Nephron (organoid): ENCODE data around the gene DMBT1.

Experiments
- H3K27ac Mint-ChIP-seq, 3 experiments: 2 replicates each; pipeline ENCODE4 v1.8.0; 2020; ENCODE audit warnings: mixed read lengths in 3 of 3, mild to moderate bottlenecking in 2 of 3, moderate library complexity in 1 of 3
- H3K27me3 Mint-ChIP-seq: 2 replicates; pipeline ENCODE4 v1.8.0; 2021; ENCODE audit warnings: low read depth, mild to moderate bottlenecking, moderate library complexity, mixed read lengths
- H3K36me3 Mint-ChIP-seq: 2 replicates; pipeline ENCODE4 v1.8.0; 2020; ENCODE audit warnings: low read depth, mixed read lengths
- H3K4me1 Mint-ChIP-seq: 2 replicates; pipeline ENCODE4 v1.8.0; 2020; ENCODE audit warnings: mixed read lengths
- H3K4me3 Mint-ChIP-seq, 3 experiments: 2 replicates each; pipeline ENCODE4 v1.8.0; 2020; ENCODE audit warnings: mild to moderate bottlenecking in 3 of 3, mixed read lengths in 3 of 3, moderate library complexity in 2 of 3
- H3K9me3 Mint-ChIP-seq: 2 replicates; pipeline ENCODE4 v1.8.0; 2020; ENCODE audit warnings: mixed read lengths
- CTCF ChIP-seq, 3 experiments: fragments of 200-600 bp; sonication (generic); IDR thresholded peaks; one replicate each; pipeline ENCODE4 v1.5.0; 2021; ENCODE audit warnings: antibody characterized with exemption in 3 of 3; ENCODE audit not compliant: unreplicated experiment in 3 of 3

The DMBT1 gene

GRCh38 chr10:122650331-122650730 is 89.8 kb downstream of the DMBT1 start:
- no peak overlapping the region for H3K27ac Mint-ChIP-seq
- no peaks in the 10 kb centered on the region for H3K4me1 Mint-ChIP-seq
- no peak overlapping the region for H3K4me3 Mint-ChIP-seq
- no peaks in the 10 kb centered on the region for H3K36me3 Mint-ChIP-seq
- no peak for TF ChIP-seq CTCF (IDR thresholded peaks at IDR 0.05; ENCODE audit: unreplicated experiment in 3 of 3)
- H3K9me3 Mint-ChIP-seq = no peaks in the 10 kb centered on the region
- H3K27me3 Mint-ChIP-seq = peaks cover 15% of the 10 kb centered on the region

DNA sequence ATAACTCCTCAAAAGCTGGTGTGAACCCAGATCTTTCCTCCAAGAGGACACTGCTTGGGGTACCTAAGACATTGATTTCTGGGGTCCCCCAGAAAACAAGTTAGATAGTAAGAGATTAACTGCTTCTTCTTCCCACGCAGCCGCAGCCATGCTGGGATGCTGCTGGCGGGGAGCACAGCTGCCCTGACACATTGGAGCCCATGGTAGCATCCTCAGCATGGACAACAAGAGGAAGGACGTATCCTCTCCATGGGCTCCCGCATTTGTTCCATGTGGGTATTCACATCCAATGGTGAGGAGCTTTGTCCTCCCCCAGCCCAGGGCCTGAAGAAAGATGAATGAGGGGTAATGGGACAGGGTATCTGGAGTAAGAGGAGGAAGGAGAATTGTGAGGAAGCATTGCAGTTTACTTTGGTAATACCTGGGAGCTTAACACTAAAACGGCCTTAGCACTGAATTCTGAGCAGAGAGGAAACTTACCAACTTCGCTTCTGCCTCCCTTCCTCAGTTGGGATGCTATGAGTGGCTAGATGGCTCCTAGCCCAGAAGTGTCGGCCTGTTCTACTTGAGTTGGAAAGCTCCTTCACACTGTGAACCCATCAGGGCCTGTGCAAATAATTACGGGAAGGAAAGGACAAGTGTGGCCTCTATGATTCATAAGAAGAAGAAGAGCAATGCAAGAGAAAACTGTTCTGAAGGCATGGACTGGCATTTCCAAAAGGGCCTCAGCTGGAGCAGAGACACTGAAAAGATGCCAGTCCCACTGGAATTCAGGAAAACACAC is 95.2 kb downstream of the DMBT1 start:
- Mint-ChIP-seq H3K4me1 (no peaks in the 10 kb centered on the region), H3K9me3 (no peaks in the 10 kb centered on the region), H3K4me3 (no peak overlapping the region), H3K36me3 (no peaks in the 10 kb centered on the region), H3K27ac (no peak overlapping the region), H3K27me3 (peaks cover 9% of the 10 kb centered on the region)
- TF ChIP-seq CTCF (IDR thresholded peaks at IDR 0.05; ENCODE audit: unreplicated experiment in 3 of 3) = no peak

- no peak for TF ChIP-seq CTCF (IDR thresholded peaks at IDR 0.05; ENCODE audit: unreplicated experiment in 3 of 3)
- Mint-ChIP-seq H3K27ac (no peak overlapping the region), H3K4me3 (no peak overlapping the region), H3K9me3 (no peaks in the 10 kb centered on the region), H3K36me3 (no peaks in the 10 kb centered on the region), H3K4me1 (no peaks in the 10 kb centered on the region), H3K27me3 (peaks cover 9% of the 10 kb centered on the region)
Measured at GRCh38 chr10:122656308-122656705, 95.8 kb downstream of the DMBT1 start.

DNA sequence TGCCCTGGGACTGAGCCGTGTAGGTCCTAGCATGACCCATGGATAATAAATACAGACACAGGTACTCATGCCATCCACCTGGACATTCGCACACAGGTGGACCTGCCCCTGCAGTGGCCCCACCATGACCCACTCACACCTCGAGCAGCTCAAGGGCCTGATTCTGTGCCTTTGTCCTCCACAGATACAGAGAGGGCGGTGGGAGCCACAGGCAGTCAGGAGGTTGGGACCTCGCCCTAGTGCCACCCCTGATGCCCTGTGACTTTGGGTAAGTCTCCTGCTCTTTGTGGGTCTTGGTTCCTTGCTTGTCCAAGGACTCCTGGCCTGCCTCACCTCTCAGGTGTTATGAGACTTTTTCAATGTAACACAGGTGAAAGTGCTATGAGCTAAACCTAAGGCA is 96.2 kb downstream of the DMBT1 start:
- no peak overlapping the region for H3K27ac Mint-ChIP-seq

GRCh38 chr10:122657255-122657654 is 96.7 kb downstream of the DMBT1 start:
- Mint-ChIP-seq H3K27me3 (peaks cover 10% of the 10 kb centered on the region), H3K36me3 (no peaks in the 10 kb centered on the region), H3K27ac (no peak overlapping the region), H3K4me3 (no peak overlapping the region), H3K9me3 (no peaks in the 10 kb centered on the region), H3K4me1 (no peaks in the 10 kb centered on the region)
- TF ChIP-seq CTCF (IDR thresholded peaks at IDR 0.05; ENCODE audit: unreplicated experiment in 3 of 3) = no peak

More for the DNA sequence above, 96.2 kb downstream of the DMBT1 start:
- Mint-ChIP-seq H3K27me3 (peaks cover 9% of the 10 kb centered on the region), H3K36me3 (no peaks in the 10 kb centered on the region), H3K4me1 (no peaks in the 10 kb centered on the region), H3K4me3 (no peak overlapping the region), H3K9me3 (no peaks in the 10 kb centered on the region)
- no peak for TF ChIP-seq CTCF (IDR thresholded peaks at IDR 0.05; ENCODE audit: unreplicated experiment in 3 of 3)

DNA sequence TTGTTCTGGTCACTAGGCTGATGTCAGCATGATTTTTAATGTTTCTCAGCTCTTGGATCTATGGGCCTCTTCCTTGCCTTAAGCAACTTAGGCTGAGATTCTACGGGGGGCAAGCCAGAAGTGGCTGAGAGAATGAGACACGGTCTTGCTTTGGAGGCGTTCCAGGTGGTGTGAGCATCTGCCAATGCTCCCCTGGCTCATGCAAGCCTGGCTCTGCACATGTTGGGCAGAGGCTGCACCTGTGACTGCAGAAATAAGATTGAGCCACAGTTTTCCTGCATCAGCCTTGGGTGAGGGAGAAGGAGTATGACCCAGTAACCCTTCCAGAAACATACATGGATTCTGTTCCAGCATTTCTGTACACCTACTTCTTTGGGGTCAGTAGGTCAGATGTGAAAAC is 97.2 kb downstream of the DMBT1 start:
- H3K4me1 Mint-ChIP-seq = no peaks in the 10 kb centered on the region
- TF ChIP-seq CTCF (IDR thresholded peaks at IDR 0.05; ENCODE audit: unreplicated experiment in 3 of 3) = no peak
- no peaks in the 10 kb centered on the region for H3K9me3 Mint-ChIP-seq
- no peaks in the 10 kb centered on the region for H3K36me3 Mint-ChIP-seq
- H3K27me3 Mint-ChIP-seq = peaks cover 10% of the 10 kb centered on the region
- no peak overlapping the region for H3K27ac Mint-ChIP-seq
- H3K4me3 Mint-ChIP-seq = no peak overlapping the region
